AG09319 (cell line): ENCODE results near the gene FGF12.

Source experiments
- DNase-seq: peaks from one replicate; pipeline ENCODE4 v3.0.0-alpha.2; 2010; ENCODE audit warnings: low read depth; ENCODE audit errors: extremely low read depth
- CTCF ChIP-seq: IDR thresholded peaks from 2 replicates; pipeline ENCODE4 v1.5.1; 2011; ENCODE audit warnings: low read depth, mild to moderate bottlenecking, inconsistent platforms, low read length, moderate library complexity

FGF12 gene

DNA sequence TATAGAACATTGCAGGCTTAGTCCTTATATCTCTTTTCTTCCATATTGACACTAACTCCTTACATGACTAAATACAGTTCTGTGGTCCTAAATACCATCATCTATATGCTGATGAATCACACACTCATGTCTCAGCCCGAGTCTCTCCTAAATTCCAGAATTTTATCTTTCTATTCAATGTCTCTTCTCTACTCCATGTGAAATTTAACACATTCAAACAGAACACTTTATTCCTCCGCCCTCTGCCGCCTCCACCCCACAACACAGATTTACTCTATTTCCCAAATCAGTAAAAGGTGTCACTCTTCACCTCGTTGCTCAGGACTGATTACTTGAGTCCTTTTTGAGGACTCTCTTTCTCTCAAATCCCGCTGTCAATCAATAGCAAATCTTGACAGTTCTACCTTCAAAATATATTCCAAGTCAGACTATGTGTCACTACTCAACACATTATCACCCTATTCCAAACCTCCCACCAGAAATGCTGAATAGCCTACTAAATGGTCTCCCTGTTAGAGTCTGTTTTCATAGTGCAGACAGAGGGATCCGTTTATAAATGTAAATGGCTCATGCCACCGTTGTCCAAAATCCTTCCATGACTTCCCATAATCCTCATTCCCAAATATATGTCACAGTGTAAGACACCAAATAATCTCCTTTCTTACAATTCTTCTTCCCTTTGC, 230.3 kb downstream of the FGF12 start:
- DNase-seq: no peak
- no peak for TF ChIP-seq CTCF

- TF ChIP-seq CTCF: no peak
- no peak for DNase-seq
Observed at GRCh38 chr3:192494174-192494573, 233.2 kb downstream of the FGF12 start.

DNA sequence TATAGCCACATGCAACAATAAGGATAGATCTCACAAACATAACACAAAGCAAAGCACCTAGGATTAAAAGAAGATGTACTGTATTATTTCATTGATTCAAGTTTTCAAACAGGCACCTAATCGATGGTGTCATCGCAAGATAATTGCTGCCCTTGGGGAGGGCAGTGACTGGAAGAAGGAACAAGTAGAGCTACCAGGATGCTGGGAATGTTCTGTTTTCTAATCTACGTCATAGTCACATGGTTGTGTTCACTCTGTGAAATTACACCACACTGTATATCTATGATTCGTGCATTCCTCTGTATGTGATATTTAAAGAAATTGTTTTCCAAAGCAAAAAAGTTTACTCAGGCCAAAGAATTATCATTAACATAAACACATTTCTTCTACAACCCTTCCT, 236.6 kb downstream of the FGF12 start:
- TF ChIP-seq CTCF: no peak
- DNase-seq: no peak

- no peak for DNase-seq
- TF ChIP-seq CTCF: no peak
Observed at GRCh38 chr3:192489579-192489978, 237.8 kb downstream of the FGF12 start.

DNA sequence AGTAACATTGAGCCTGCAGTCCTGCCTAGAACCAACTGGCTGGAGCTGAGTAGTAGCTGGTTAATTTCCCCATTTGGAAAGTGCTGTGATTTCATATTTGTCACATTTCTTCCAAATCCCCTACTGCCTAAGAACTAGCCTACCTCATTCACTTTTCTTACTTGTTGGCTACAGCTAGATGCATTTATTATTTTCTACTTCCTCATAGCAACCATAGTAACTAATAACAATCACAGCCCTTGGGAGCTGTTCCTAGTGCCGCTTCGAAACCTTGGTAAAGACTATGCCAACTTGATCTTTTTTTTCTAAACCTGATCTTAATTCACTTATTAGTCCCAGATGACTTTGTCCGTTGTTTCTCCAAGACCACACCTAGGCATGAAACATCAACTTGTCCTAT, 240.3 kb downstream of the FGF12 start:
- DNase-seq: no peak
- no peak for TF ChIP-seq CTCF

- DNase-seq: no peak
- TF ChIP-seq CTCF: no peak
Observed at GRCh38 chr3:192482809-192483208, 244.5 kb downstream of the FGF12 start.

DNA sequence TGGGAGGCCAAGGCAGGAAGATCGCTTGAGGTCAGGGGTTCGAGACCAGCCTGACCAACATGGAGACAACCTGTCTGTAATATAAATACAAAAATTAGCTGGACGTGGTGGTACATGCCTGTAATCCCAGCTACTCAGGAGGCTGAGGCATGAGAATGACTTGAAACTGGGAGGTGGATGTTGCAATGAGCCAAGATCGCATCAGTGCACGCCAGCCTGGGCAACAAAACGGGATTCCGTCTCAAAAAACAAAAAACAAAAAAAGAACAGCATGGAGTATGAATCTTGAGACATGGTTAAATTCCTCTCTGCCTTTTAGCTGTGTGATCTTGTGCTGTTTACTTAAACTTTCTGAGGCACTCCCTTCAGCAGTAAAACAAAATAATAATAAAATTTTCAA, 244.9 kb downstream of the FGF12 start:
- DNase-seq: no peak
- TF ChIP-seq CTCF: no peak
